Dermis blood vessel endothelial cell (primary cell): ENCODE measurements around the gene TUBB4B. TPM values are rescaled to one million over a fixed set of nuclear protein-coding genes. Genes with fewer than 3 reads are reported as not detected.
A peak's percentile ranks its signal among the peaks of the same experiment; 100 is the strongest.
"Not testable (repeated sequence)": the region's sequence is repeated elsewhere in the genome, so short reads cannot be mapped to it uniquely, and the experiment has no call there.

Source experiments
- DNase-seq: peaks from one replicate; pipeline ENCODE4 v3.0.0; 2010
- total RNA-seq: library from RNA; depleted of rRNA; stranded (reverse); fragments of >200 nt; gene quantifications from 2 replicates; pipeline ENCODE4 v1.2.3, GENCODE V29; 2014

Gene TUBB4B
- total RNA-seq, 1 donor from 2014 or later, result 128 TPM

GRCh38 chr9:137237759-137238726 lies 3.0 kb upstream of the TUBB4B start:
- DNase-seq, result no peak

- DNase-seq, result not testable (repeated sequence)
Measured at GRCh38 chr9:137239541-137240200, 1.4 kb upstream of the TUBB4B start.

- peak; percentile 82 for DNase-seq
Measured at GRCh38 chr9:137240318-137240840, 708 bp upstream of the TUBB4B start.

- DNase-seq, result peak; percentile 49
Measured at GRCh38 chr9:137241490-137242268, 592 bp downstream of the TUBB4B start.

GRCh38 chr9:137242269-137243203 lies 1.4 kb downstream of the TUBB4B start:
- no peak for DNase-seq

- DNase-seq, result not testable (repeated sequence)
Measured at GRCh38 chr9:137243266-137243625, 2.2 kb downstream of the TUBB4B start.

GRCh38 chr9:137243626-137244485 lies 2.8 kb downstream of the TUBB4B start:
- no peak for DNase-seq

- peak; percentile 52 for DNase-seq
Measured at GRCh38 chr9:137244486-137245449, 3.7 kb downstream of the TUBB4B start.

- no peak for DNase-seq
Measured at GRCh38 chr9:137245450-137246421, 4.6 kb downstream of the TUBB4B start.

- DNase-seq, result no peak
Measured at GRCh38 chr9:137247135-137247915, 6.2 kb downstream of the TUBB4B start.

GRCh38 chr9:137247916-137248175 lies 6.8 kb downstream of the TUBB4B start:
- no peak for DNase-seq

- no peak for DNase-seq
Measured at GRCh38 chr9:137250329-137251193, 9.5 kb downstream of the TUBB4B start.

GRCh38 chr9:137251194-137251461 lies 10.0 kb downstream of the TUBB4B start, which contains the start of gene STPG3:
Gene STPG3 (plus strand): TSS chr9:137251286. CDS start chr9:137251287, 1 bp downstream.
- no peak for DNase-seq

- no peak for DNase-seq
Measured at GRCh38 chr9:137251490-137252268, 10.6 kb downstream of the TUBB4B start.

- DNase-seq, result no peak
Measured at GRCh38 chr9:137252555-137253506, 11.7 kb downstream of the TUBB4B start.
